Ovary (tissue), 3 donors: ENCODE measurements around the gene RUNX2.

Experiments used
- POLR2A ChIP-seq: fragments of 450-650 bp; IDR thresholded peaks from one replicate; pipeline ENCODE4 v1.6.1; 2017; ENCODE audit warnings: antibody characterized with exemption, mild to moderate bottlenecking, moderate library complexity
- TF ChIP-seq, protein P1 (sequence below), 3 donors: fragments of 450-650 bp in 2 of 3; fragments of 200-600 bp in 1 of 3; IDR thresholded peaks; one replicate each; pipeline versions ENCODE4 v1.5.1 to v1.8.0; 2016 to 2022; ENCODE audit warnings: antibody characterized with exemption in 3 of 3, mild to moderate bottlenecking in 1 of 3
- donor health status: DM: no; HTN: no; CAD: no.

- TF ChIP-seq, protein P1, sequence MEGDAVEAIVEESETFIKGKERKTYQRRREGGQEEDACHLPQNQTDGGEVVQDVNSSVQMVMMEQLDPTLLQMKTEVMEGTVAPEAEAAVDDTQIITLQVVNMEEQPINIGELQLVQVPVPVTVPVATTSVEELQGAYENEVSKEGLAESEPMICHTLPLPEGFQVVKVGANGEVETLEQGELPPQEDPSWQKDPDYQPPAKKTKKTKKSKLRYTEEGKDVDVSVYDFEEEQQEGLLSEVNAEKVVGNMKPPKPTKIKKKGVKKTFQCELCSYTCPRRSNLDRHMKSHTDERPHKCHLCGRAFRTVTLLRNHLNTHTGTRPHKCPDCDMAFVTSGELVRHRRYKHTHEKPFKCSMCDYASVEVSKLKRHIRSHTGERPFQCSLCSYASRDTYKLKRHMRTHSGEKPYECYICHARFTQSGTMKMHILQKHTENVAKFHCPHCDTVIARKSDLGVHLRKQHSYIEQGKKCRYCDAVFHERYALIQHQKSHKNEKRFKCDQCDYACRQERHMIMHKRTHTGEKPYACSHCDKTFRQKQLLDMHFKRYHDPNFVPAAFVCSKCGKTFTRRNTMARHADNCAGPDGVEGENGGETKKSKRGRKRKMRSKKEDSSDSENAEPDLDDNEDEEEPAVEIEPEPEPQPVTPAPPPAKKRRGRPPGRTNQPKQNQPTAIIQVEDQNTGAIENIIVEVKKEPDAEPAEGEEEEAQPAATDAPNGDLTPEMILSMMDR (IDR thresholded peaks at IDR 0.05) = no peak
- TF ChIP-seq POLR2A = no peak
These were observed 234.0 kb downstream of the RUNX2 start for GRCh38 chr6:45562171-45562570.
